Dedifferentiated amniotic fluid mesenchymal stem cell (primary cell): Measurements from ENCODE around the gene SNX2.

ENCODE experiments used
- DNase-seq: peaks from one replicate; pipeline ENCODE4 v3.0.0-alpha.2; 2016; ENCODE audit errors: extremely low spot score

The SNX2 gene

GRCh38 chr5:122772446-122772845, 2.4 kb upstream of the SNX2 start:
- DNase-seq = no peak

- DNase-seq = no peak
Observed at GRCh38 chr5:122773619-122774018, 1.3 kb upstream of the SNX2 start.

GRCh38 chr5:122774519-122774860, 390 bp upstream of the SNX2 start:
- DNase-seq = no peak

- DNase-seq = no peak
Observed at GRCh38 chr5:122775550-122776542, 966 bp downstream of the SNX2 start.

- no peak for DNase-seq
Observed at GRCh38 chr5:122778157-122778556, 3.3 kb downstream of the SNX2 start.

GRCh38 chr5:122779451-122779850, 4.6 kb downstream of the SNX2 start:
- DNase-seq = no peak

GRCh38 chr5:122780296-122780695, 5.4 kb downstream of the SNX2 start:
- no peak for DNase-seq

- no peak for DNase-seq
Observed at GRCh38 chr5:122781465-122781864, 6.6 kb downstream of the SNX2 start.

- no peak for DNase-seq
Observed at GRCh38 chr5:122785294-122785693, 10.4 kb downstream of the SNX2 start.

- DNase-seq = no peak
Observed at GRCh38 chr5:122788371-122788770, 13.5 kb downstream of the SNX2 start.

- no peak for DNase-seq
Observed at GRCh38 chr5:122788996-122789395, 14.1 kb downstream of the SNX2 start.

GRCh38 chr5:122789461-122790171, 14.7 kb downstream of the SNX2 start:
- DNase-seq = no peak

GRCh38 chr5:122790354-122791103, 15.6 kb downstream of the SNX2 start:
- no peak for DNase-seq

GRCh38 chr5:122805481-122805880, 30.6 kb downstream of the SNX2 start:
- no peak for DNase-seq

GRCh38 chr5:122810405-122810804, 35.5 kb downstream of the SNX2 start:
- DNase-seq = no peak

- DNase-seq = peak; percentile 59
Observed at GRCh38 chr5:122815218-122815767, 40.4 kb downstream of the SNX2 start.

GRCh38 chr5:122816756-122817155, 41.9 kb downstream of the SNX2 start:
- DNase-seq = no peak

- DNase-seq = no peak
Observed at GRCh38 chr5:122831984-122832383, 57.1 kb downstream of the SNX2 start.

- no peak for DNase-seq
Observed at GRCh38 chr5:122835681-122836080, 60.8 kb downstream of the SNX2 start.

GRCh38 chr5:122836947-122837346, 62.1 kb downstream of the SNX2 start:
- no peak for DNase-seq

- no peak for DNase-seq
Observed at GRCh38 chr5:122839731-122840130, 64.9 kb downstream of the SNX2 start.

- DNase-seq = no peak
Observed at GRCh38 chr5:122842016-122842580, 67.2 kb downstream of the SNX2 start.
